Measurements from ENCODE around the gene FOS.

GRCh38 chr14:75299059-75299458 lies 20.4 kb downstream of the FOS start:
- TF ChIP-seq NFYB (CRISPR knock-in tag; conservative IDR thresholded peaks at IDR 0.05; ENCODE audit: low read depth) (no peak), ATF6 (CRISPR knock-in tag; IDR thresholded peaks at IDR 0.05) (no peak), E2F1 (CRISPR knock-in tag; IDR thresholded peaks at IDR 0.05) (no peak), ZNF396 (CRISPR knock-in tag; IDR thresholded peaks at IDR 0.05; ENCODE audit: borderline replicate concordance) (no peak), ETV6 (CRISPR knock-in tag; IDR thresholded peaks at IDR 0.05) (no peak), PRRX2 (CRISPR knock-in tag; IDR thresholded peaks at IDR 0.05) (no peak)
- TF ChIP-seq, protein P1, sequence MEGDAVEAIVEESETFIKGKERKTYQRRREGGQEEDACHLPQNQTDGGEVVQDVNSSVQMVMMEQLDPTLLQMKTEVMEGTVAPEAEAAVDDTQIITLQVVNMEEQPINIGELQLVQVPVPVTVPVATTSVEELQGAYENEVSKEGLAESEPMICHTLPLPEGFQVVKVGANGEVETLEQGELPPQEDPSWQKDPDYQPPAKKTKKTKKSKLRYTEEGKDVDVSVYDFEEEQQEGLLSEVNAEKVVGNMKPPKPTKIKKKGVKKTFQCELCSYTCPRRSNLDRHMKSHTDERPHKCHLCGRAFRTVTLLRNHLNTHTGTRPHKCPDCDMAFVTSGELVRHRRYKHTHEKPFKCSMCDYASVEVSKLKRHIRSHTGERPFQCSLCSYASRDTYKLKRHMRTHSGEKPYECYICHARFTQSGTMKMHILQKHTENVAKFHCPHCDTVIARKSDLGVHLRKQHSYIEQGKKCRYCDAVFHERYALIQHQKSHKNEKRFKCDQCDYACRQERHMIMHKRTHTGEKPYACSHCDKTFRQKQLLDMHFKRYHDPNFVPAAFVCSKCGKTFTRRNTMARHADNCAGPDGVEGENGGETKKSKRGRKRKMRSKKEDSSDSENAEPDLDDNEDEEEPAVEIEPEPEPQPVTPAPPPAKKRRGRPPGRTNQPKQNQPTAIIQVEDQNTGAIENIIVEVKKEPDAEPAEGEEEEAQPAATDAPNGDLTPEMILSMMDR (IDR thresholded peaks at IDR 0.05), result no peak

Data from WTC11 (cell line).